GM12872 (cell line): Measurements from ENCODE around the gene WWC2.

Experiments
- TF ChIP-seq, protein P1 (sequence below): IDR thresholded peaks from 3 replicates; pipeline ENCODE4 v1.5.1; 2011; ENCODE audit warnings: low read depth, mild to moderate bottlenecking, low read length, moderate library complexity; ENCODE audit not compliant: insufficient read depth

Gene WWC2

GRCh38 chr4:183304538-183304937 lies 205.5 kb downstream of the WWC2 start:
- TF ChIP-seq, protein P1, sequence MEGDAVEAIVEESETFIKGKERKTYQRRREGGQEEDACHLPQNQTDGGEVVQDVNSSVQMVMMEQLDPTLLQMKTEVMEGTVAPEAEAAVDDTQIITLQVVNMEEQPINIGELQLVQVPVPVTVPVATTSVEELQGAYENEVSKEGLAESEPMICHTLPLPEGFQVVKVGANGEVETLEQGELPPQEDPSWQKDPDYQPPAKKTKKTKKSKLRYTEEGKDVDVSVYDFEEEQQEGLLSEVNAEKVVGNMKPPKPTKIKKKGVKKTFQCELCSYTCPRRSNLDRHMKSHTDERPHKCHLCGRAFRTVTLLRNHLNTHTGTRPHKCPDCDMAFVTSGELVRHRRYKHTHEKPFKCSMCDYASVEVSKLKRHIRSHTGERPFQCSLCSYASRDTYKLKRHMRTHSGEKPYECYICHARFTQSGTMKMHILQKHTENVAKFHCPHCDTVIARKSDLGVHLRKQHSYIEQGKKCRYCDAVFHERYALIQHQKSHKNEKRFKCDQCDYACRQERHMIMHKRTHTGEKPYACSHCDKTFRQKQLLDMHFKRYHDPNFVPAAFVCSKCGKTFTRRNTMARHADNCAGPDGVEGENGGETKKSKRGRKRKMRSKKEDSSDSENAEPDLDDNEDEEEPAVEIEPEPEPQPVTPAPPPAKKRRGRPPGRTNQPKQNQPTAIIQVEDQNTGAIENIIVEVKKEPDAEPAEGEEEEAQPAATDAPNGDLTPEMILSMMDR: no peak

DNA sequence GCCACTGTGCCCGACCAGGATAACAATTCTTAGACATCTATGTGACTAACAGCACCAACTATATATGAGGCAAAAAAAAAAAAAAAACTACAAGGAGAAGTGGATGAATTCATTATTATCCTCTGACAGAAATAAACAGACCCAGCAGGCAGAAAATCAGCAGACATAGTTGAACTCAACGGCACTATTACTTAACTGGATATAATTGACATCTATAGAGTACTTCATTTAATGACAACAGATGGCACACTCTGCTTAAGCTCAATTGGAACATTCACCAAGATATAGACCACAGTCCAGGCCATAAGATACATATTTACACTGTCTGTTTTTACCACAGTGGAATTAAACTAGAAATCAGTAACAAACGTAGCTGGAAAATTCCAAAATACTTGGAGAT lies 207.8 kb downstream of the WWC2 start:
- TF ChIP-seq, protein P1: no peak

DNA sequence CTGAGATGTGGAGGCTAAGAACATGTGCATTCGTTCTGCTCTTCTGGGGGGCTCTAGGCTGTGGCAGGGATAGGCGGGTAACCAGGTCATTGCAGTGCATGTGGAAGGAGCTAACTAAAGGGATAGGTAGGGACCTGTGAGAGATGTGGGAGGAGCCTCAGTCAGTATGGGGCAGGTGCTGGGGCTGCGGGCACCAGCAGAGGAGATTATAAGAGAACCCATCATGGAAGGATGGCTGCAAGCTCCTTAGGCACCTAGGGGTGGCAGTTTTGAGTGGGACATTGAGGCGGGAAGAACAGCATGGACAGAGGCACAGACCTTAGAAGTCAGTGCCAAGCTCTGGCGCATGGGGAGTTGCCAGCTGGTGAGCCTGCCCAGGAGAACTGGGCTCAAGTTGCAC lies 213.8 kb downstream of the WWC2 start:
- TF ChIP-seq, protein P1: no peak

DNA sequence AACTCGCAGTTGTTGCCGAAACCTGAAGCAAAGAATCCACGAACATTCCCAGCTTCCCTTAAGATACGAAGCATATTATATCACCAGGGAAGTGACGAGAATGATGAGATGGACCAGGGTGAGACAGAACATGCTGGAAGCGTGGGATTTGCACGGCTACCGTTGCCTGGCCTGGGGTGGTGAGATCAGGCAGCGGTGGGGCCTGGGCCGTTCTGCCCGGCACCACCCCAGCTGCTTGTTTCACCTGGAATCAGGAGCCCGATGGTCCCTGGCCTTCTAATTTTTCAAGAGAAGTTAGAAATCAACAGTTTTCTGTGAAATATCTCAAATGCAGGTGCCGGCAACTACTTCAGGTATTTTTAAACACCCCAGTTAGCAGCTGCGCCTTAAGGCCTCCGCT lies 215.3 kb downstream of the WWC2 start:
- TF ChIP-seq, protein P1: no peak

- TF ChIP-seq, protein P1: no peak
Measured at GRCh38 chr4:183314806-183315205, 215.7 kb downstream of the WWC2 start.

DNA sequence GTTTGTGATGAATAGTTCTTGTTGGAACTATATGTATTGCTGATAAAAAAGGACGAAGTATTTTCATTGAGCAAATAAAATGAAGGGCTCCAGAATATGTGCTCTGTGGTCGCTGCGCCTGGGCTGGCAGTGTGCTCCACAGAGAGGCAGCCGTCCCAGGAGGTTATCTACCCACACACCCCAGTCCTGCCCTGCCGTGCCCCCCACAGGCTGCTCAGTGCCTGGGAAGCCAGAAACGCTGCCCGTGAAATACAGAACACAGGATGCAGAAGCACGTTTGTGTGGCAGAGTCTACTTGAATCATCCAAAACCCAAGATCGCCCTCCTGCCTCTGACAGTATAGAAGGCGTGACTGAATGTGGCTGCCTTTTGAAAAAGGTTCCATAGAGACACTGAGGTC lies 219.6 kb downstream of the WWC2 start:
- TF ChIP-seq, protein P1: no peak

GRCh38 chr4:183320211-183321059 lies 221.4 kb downstream of the WWC2 start, which contains the start of gene CLDN22:
Gene CLDN22, minus strand, starts transcription at chr4:183320276. Its CDS starts 58 bp downstream, at chr4:183320218.
- TF ChIP-seq, protein P1: no peak
